HepG2 (cell line): ENCODE results near the gene C5orf15. TPM values are rescaled to one million over a fixed set of nuclear protein-coding genes. Genes with fewer than 3 reads are reported as not detected.

ENCODE experiments used
- ARNT2 ChIP-seq: sonication (generic); formaldehyde crosslinking; IDR thresholded peaks from 2 replicates; pipeline ENCODE4 v1.8.0; 2022; ENCODE audit warnings: mild to moderate bottlenecking, low read depth, missing genetic modification reagents, moderate library complexity
- ESRRA ChIP-seq: sonication (generic); formaldehyde crosslinking; IDR thresholded peaks from 2 replicates; pipeline ENCODE4 v1.5.1; 2020; ENCODE audit warnings: mild to moderate bottlenecking, low read depth, missing genetic modification reagents
- GPBP1L1 ChIP-seq: sonication (generic); formaldehyde crosslinking; IDR thresholded peaks from 2 replicates; pipeline ENCODE4 v1.5.0; 2020; ENCODE audit warnings: mild to moderate bottlenecking, missing genetic modification reagents
- HIC2 ChIP-seq: sonication (generic); formaldehyde crosslinking; IDR thresholded peaks from 2 replicates; pipeline ENCODE4 v1.9.0; 2022; ENCODE audit warnings: low read depth, missing genetic modification reagents
- HOXD1 ChIP-seq: sonication (generic); formaldehyde crosslinking; IDR thresholded peaks from 2 replicates; pipeline ENCODE4 v1.5.0; 2020; ENCODE audit warnings: missing genetic modification reagents
- KLF15 ChIP-seq: sonication (generic); formaldehyde crosslinking; IDR thresholded peaks from 2 replicates; pipeline ENCODE4 v1.8.1; 2023; ENCODE audit warnings: borderline replicate concordance, mild to moderate bottlenecking, inconsistent platforms, missing genetic modification reagents, mixed read lengths
- MAZ ChIP-seq, 2 experiments: sonication (generic) in 1 of 2; formaldehyde crosslinking in 1 of 2; IDR thresholded peaks; 2 replicates each; pipeline versions ENCODE4 v1.5.0 to v1.6.1; 2012 to 2020; ENCODE audit warnings: low read depth in 2 of 2, mild to moderate bottlenecking in 2 of 2, borderline replicate concordance in 1 of 2, improper control_type of control experiment in 1 of 2, low read length in 1 of 2, missing genetic modification reagents in 1 of 2, moderate library complexity in 1 of 2
- NFKBIZ ChIP-seq: IDR thresholded peaks from 2 replicates; pipeline ENCODE4 v1.6.1; 2018; ENCODE audit warnings: missing genetic modification reagents, missing compliant biosample characterization
- NFRKB ChIP-seq: fragments of 450-650 bp; IDR thresholded peaks from 2 replicates; pipeline ENCODE4 v1.6.1; 2017
- NR2F2 ChIP-seq: IDR thresholded peaks from 2 replicates; pipeline ENCODE4 v1.6.1; 2012; ENCODE audit warnings: low read depth, inconsistent platforms, borderline replicate concordance
- SETDB1 ChIP-seq: sonication (generic); formaldehyde crosslinking; IDR thresholded peaks from 2 replicates; pipeline ENCODE4 v1.5.1; 2020; ENCODE audit warnings: missing genetic modification reagents, mild to moderate bottlenecking, borderline replicate concordance
- SMYD3 ChIP-seq: sonication (generic); formaldehyde crosslinking; IDR thresholded peaks from 2 replicates; pipeline ENCODE4 v1.8.1; 2023; ENCODE audit warnings: mild to moderate bottlenecking, missing genetic modification reagents
- SP2 ChIP-seq: sonication (generic); formaldehyde crosslinking; IDR thresholded peaks from 2 replicates; pipeline ENCODE4 v1.5.1; 2020; ENCODE audit warnings: mild to moderate bottlenecking, missing genetic modification reagents
- SP4 ChIP-seq: sonication (generic); formaldehyde crosslinking; IDR thresholded peaks from 2 replicates; pipeline ENCODE4 v1.8.1; 2023; ENCODE audit warnings: mild to moderate bottlenecking, missing genetic modification reagents
- STAT5B ChIP-seq: sonication (generic); formaldehyde crosslinking; IDR thresholded peaks from 2 replicates; pipeline ENCODE4 v1.4.0; 2020; ENCODE audit warnings: missing genetic modification reagents
- ZBTB20 ChIP-seq: sonication (generic); formaldehyde crosslinking; IDR thresholded peaks from 2 replicates; pipeline ENCODE4 v1.8.1; 2023; ENCODE audit warnings: missing genetic modification reagents, low read depth, mild to moderate bottlenecking, borderline replicate concordance
- ZFP36L1 ChIP-seq: sonication (generic); formaldehyde crosslinking; IDR thresholded peaks from 2 replicates; pipeline ENCODE4 v1.8.0; 2022; ENCODE audit warnings: mild to moderate bottlenecking, missing genetic modification reagents, moderate library complexity
- ZFP91 ChIP-seq: sonication (generic); formaldehyde crosslinking; IDR thresholded peaks from 2 replicates; pipeline ENCODE4 v1.9.0; 2022; ENCODE audit warnings: missing genetic modification reagents, mild to moderate bottlenecking, borderline replicate concordance
- ZMAT5 ChIP-seq: sonication (generic); formaldehyde crosslinking; IDR thresholded peaks from 2 replicates; pipeline ENCODE4 v1.5.0; 2020; ENCODE audit warnings: mild to moderate bottlenecking, low read depth, missing genetic modification reagents, borderline replicate concordance
- ZNF225 ChIP-seq: sonication (generic); formaldehyde crosslinking; IDR thresholded peaks from 2 replicates; pipeline ENCODE4 v1.4.0; 2020; ENCODE audit warnings: mild to moderate bottlenecking, missing genetic modification reagents
- ZNF24 ChIP-seq: fragments of 450-650 bp; IDR thresholded peaks from 2 replicates; pipeline ENCODE4 v1.6.1; 2017; ENCODE audit warnings: antibody characterized with exemption, mild to moderate bottlenecking
- ZNF264 ChIP-seq: sonication (generic); formaldehyde crosslinking; IDR thresholded peaks from 2 replicates; pipeline ENCODE4 v1.4.0; 2020; ENCODE audit warnings: missing genetic modification reagents
- ZNF468 ChIP-seq: sonication (generic); formaldehyde crosslinking; IDR thresholded peaks from 2 replicates; pipeline ENCODE4 v1.8.0; 2022; ENCODE audit warnings: mild to moderate bottlenecking, moderate library complexity, missing genetic modification reagents
- ZNF670 ChIP-seq: sonication (generic); formaldehyde crosslinking; IDR thresholded peaks from 2 replicates; pipeline ENCODE4 v1.8.0; 2022; ENCODE audit warnings: mild to moderate bottlenecking, missing genetic modification reagents, borderline replicate concordance
- polyA plus RNA-seq, 8 experiments: library from polyadenylated mRNA; depleted of rRNA in 3 of 8; stranded (reverse) in 7 of 8; unstranded in 1 of 8; fragments of >200 nt; fragmentation: Illumina TruSeq in 4 of 8; extraction: Trizol in 4 of 8; gene quantifications; 2 replicates each; pipeline versions ENCODE4 v1.2.1 to v1.2.3, GENCODE V29; 2011 to 2016; ENCODE audit warnings: low read depth in 4 of 8, missing spikeins in 1 of 8, mixed read lengths in 1 of 8; ENCODE audit not compliant: insufficient read depth in 1 of 8
- total RNA-seq, 5 experiments: library from RNA; depleted of rRNA; stranded (reverse); fragments of >200 nt; fragmentation: Illumina TruSeq; extraction: Trizol; gene quantifications; 2 replicates each; pipeline ENCODE4 v1.2.3, GENCODE V29; 2016; ENCODE audit warnings: low read depth in 1 of 5

C5orf15 gene
- total and polyA plus RNA-seq, 2 of the 13 experiments (the other 11 are each of a cell fraction or from before 2014, with no cell fraction given): 58.5 to 82.7 TPM

GRCh38 chr5:134004626-134005416, 36.4 kb upstream of the C5orf15 start, which contains the start of gene VDAC1 (continued):
- TF ChIP-seq ZMAT5 (CRISPR knock-in tag): no peak
- TF ChIP-seq ZNF670 (CRISPR knock-in tag): peak; percentile 79; the same call in 1 of the 2 replicates
- TF ChIP-seq HOXD1: peak; percentile 77; the same call in 1 of the 2 replicates
- peak; percentile 38; the same call in 1 of the 2 replicates for TF ChIP-seq HIC2 (CRISPR knock-in tag)
- TF ChIP-seq KLF15 (CRISPR knock-in tag): peak; percentile 55
- TF ChIP-seq ZBTB20 (CRISPR knock-in tag): 0 out of 2 replicates have a peak, but pooled peaks have one; percentile 38
- TF ChIP-seq SETDB1: no peak
- 0 out of 2 replicates have a peak, but pooled peaks have one; percentile 24 for TF ChIP-seq NFKBIZ (CRISPR knock-in tag)
- TF ChIP-seq NR2F2: no peak; the same call in 1 of the 2 replicates
- TF ChIP-seq ZNF24: no peak
- no peak for TF ChIP-seq ZNF225
- no peak for TF ChIP-seq ZNF468 (CRISPR knock-in tag)
- TF ChIP-seq ZFP36L1: 0 out of 2 replicates have a peak, but pooled peaks have one; percentile 52
- peak; percentile 35; the same call in 1 of the 2 replicates for TF ChIP-seq SP2 (CRISPR knock-in tag)
- TF ChIP-seq SMYD3: 0 out of 2 replicates have a peak, but pooled peaks have one; percentile 38
- TF ChIP-seq ESRRA (CRISPR knock-in tag): peak; percentile 38
- TF ChIP-seq ZFP91 (CRISPR knock-in tag): peak; percentile 59
- 0 out of 2 replicates have a peak, but pooled peaks have one; percentile 53 for TF ChIP-seq STAT5B
- peak; percentile 51; the same call in 1 of the 2 replicates for TF ChIP-seq SP4
- no peak for TF ChIP-seq GPBP1L1 (CRISPR knock-in tag)
- TF ChIP-seq NFRKB: no peak
- peak; percentile 40; the same call in 1 of the 2 replicates for TF ChIP-seq ARNT2 (CRISPR knock-in tag)
- TF ChIP-seq MAZ (IDR thresholded peaks at IDR 0.05; ENCODE audit: borderline replicate concordance, low read depth, low read length): peak; percentile 44; the same call in 1 of the 2 replicates
- TF ChIP-seq MAZ (CRISPR knock-in tag; IDR thresholded peaks at IDR 0.05; ENCODE audit: low read depth): 0 out of 2 replicates have a peak, but pooled peaks have one; percentile 8
- TF ChIP-seq ZNF264 (CRISPR knock-in tag): 0 out of 2 replicates have a peak, but pooled peaks have one; percentile 9
